IPS-NIHi7 (cell line): ENCODE measurements around the gene ATG101.

Experiments used
- DNase-seq: peaks from one replicate; pipeline ENCODE4 v3.0.0; 2012; ENCODE audit warnings: mixed read lengths; ENCODE audit errors: extremely low spot score

Gene ATG101

DNA sequence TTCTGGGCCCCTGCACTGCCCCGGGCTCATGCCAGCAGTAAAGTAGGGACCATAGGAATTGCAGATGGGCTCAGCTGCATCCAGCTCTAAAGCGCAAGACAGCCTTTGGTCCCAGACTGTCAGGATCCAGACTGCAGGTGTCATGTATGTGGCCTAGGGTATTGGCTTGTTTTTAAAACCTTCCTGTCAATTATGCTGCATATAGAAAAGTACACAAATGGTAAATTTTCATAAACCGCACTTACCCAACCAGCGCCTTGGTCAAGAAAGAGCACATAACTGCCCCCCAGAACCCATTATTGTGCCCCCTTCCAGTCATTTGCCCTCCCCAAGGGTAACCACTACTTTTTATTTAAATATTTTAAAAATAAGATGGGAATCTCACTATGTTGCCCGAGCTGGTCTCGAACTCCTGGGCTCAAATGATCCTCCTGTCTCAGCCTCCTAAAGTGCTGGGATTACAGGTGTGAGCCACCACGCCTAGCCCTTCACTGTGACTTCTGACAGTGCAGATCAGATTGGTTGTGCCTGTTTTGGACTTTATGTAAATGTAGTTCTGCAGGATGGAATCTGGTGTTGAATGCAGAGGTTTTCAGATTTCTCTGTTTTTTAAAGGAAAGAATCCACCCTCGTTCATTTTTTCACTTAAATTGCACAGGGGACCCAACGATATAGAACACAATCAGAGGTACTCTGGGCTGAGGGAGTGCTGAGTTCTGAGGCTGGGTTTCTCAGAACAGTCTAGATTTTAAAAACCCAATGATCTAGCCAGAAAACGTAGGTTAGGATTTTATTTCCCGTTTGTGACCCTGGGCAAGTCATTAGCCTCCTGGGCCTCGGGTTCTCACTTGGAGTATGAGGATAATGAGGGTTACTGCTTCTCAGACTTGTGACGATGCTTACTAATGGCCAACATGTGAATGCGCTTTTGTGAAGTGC lies 11.9 kb upstream of the ATG101 start:
- DNase-seq, result no peak

DNA sequence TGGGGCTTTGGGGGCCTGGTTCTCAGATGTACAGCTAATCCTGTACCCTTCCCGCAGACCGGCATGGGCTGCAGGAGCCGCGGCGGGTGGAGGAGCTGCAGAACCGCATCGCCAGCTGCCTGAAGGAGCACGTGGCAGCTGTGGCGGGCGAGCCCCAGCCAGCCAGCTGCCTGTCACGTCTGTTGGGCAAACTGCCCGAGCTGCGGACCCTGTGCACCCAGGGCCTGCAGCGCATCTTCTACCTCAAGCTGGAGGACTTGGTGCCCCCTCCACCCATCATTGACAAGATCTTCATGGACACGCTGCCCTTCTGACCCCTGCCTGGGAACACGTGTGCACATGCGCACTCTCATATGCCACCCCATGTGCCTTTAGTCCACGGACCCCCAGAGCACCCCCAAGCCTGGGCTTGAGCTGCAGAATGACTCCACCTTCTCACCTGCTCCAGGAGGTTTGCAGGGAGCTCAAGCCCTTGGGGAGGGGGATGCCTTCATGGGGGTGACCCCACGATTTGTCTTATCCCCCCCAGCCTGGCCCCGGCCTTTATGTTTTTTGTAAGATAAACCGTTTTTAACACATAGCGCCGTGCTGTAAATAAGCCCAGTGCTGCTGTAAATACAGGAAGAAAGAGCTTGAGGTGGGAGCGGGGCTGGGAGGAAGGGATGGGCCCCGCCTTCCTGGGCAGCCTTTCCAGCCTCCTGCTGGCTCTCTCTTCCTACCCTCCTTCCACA lies 11.0 kb upstream of the ATG101 start:
- no peak for DNase-seq

DNA sequence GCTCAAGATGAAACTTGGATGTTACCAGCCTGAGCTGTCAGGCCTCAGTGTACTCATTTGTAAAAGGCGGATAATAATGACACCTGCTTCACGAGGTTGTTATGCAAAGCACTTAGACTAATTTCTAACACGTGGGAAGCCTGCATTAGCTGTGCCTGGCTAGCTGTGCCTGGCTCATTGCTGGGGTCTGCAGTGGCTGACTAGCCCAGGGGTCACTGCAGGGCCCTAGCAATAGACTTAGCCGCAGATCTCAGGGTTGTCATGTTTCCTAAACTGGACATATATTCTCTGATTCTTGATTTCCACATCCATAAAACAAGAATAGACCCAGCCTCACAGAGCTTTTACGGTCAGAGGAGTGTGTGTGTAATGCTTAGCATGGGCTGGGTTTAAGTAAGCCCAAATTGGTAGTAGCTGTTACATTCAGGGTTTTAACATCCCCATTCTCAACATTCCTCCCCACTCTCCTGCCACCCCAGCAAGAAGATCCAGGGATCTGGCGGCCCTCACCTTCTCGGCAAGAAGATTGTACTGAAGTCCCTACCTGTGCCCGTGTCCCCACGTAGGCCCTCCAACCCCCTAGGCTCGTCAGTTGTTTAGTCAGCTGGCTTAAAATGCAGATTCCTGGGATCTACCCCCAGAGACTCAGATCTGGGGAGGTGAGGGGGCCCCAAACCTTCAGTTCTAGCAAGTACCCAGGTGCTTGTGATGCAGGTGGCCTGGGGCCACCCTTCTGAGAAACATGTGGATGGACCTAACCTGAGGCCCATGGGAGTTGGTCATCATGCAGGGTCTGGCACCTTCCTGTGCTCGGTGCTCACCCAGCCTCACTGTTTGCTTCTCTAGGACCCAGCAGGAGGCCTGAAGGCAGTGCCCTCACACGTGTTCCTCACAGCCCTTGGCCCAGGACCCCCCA lies 9.9 kb upstream of the ATG101 start:
- DNase-seq, result no peak

DNA sequence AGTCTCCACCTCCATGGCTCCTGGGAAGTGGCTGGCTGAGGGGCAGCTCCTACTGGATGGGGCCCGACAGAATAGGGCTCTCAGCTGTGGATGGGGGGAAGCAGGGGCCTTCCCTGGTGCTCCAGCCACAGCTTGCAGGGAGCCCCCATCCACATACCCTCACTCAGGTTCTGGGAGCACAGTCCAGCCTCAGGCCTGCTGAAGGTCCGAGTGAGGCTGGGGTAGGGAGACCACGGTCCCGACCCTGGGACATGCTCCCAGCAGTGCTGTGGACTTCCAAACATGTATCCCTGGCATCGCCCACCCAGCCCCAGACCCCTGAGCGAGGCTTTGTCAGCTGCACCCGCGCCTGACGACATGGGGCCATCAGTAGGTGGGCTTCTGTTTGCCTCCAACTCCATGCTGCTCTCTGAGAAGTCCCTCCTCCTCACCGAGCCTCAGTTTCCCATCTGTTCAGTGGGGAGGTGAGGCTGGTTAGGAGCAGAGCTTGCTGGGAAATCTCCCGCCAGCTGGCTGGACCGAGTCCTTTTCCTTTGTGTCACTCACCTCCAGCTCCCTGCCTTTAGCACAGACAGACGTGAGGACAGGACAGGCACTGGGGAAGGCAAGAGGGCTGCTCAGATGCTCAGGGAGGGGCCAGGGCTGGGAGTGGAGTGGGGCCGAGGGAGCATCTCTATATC lies 9.1 kb upstream of the ATG101 start:
- no peak for DNase-seq

DNA sequence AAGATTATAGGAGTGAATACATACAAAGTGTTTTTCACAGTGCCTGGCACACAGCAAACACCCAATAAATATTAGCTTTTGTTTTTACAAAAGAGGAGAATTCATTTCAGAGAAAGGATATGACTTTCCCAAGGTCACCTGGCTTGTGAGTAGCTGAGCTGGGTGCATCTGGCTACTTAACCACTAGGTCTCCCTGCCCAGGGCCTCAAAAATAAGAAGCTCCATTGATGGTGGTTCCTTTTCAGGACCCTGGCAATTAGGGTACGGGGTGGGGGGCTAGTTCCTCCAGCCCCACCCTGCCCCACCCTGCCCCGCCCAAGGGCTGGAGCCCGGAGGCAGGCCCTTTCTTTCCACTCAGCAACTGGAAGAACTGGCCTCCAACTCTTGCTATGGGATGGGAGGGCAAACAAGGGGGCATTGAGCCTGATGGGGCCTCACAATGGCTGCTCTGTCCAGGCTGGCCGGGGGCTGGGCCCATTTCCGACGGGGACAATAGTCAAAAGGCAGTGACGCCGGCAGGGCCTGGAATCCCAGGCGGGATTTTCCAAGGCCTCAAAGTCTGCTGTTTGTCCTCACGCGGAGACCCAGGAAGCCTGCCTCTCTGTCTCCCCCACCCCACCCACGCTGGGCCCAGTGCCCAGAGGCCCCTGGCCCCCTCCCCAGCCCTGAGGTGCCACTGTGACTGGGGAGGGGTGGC lies 8.2 kb upstream of the ATG101 start:
- no peak for DNase-seq

DNA sequence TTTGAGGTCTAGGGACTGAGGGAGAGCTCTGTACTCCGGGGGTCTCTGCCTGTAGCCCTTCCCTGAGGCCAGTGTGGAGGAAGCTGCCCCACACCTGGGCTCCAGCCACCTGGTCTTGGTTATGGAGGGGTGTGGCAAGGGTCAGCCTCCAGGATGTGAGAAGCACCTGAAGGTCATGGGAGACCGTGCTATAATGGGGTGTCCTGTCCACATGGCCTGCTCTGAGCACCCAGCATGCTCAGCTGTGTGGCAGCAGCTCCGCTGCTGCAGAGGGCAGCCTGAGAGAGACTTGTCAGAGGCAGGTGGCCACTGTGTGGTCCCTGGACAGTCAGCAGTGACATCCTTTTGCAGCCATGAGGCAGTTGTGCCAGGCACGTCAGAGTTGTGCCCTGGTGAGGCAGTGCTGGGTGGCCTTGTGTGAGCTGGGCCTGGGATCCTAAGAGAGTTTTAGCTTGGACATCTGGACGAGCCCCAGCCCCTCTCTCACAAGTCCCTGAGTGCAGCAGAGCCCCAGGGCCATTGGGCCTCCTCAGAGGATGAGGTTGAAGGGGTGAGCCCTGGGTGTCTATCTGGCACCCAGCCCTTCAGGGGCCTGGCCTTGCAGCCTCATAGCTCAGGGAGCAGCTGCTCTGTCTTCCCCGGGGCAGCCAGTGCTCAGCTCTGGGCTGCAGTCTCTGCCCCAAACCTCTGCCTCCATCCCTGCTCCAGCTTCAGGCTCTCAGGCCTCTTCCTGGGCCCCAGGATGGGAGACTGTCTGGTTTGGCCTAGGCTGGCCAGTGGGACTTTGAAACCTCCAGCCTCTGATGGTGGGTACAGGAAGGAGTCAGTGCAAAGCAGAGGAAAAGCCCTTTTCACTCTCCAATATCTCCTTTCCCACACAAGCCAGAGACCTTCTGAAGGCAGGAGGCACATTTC lies 7.4 kb upstream of the ATG101 start:
- no peak for DNase-seq

DNA sequence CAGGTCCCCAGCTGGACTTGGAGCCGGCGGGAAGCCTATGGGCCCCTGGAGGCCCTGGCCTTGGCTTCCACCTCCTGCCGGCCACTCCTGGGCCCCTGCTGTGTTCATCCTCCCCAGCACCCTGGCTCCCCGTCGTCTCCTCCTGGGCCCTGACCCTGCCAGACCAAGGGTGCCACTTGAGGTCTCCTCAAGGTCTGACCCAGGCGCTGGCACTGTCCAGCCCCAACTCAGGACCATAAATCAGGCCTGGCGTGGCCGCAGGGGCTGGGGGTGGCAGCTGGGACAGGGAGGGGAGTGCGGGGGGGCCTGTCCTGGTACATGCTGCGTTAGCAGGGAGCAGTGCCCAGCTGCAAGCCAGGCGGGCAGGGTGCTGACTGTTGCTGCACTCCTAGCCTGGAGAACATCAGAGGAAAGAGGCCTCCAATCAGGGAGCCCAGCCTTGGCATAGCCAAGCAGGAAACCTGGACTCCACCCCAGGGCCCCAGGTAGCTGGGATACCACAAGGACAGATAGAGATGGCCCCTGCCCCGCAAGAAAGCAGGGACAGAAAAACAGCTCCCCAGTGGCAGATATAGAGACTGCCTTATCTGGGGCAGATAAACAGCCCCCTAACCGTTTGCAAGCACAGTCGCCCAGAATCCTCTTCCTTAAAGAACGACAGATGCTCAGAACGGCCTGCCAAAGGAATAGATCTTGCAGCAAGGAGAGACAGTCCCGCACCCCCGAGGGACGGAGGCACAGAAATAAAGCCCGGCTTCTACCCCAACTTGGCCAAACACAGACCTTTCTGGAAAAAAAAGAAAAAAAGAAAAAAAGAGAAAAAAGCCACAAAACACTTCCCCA lies 6.5 kb upstream of the ATG101 start:
- no peak for DNase-seq

DNA sequence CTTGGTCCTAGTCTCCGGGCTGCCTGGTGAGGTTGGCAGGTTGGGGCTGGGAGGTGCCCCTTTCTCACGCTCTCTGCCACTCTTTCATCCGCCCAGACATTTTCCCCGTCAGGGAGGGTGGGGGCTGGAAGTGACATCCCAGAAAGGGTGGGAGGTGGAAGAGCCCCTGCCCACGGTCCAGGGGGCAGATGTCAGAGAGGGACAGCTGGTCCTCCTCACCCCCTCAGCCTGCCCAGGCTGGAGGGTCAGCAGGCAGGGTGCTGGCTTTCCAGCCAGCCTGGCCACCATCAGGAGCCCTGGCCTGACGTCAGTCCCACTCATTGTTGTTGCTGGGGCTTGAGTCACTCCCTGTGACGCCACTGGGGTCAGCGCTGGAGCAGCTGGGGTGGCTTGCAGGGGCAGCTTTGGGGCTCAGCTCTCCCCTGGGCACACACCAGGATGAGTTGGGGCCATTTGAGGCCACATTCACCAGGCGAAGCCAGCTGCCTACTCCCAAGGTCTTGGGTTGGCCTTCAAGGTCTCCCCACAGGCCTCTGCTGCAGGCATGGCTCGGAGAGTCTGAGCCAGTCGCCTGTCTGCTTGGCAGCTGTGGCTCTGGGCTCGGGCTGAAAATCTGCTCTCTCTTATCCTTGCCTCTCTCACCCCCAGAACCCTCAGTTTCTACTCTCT lies 5.7 kb upstream of the ATG101 start:
- no peak for DNase-seq

DNA sequence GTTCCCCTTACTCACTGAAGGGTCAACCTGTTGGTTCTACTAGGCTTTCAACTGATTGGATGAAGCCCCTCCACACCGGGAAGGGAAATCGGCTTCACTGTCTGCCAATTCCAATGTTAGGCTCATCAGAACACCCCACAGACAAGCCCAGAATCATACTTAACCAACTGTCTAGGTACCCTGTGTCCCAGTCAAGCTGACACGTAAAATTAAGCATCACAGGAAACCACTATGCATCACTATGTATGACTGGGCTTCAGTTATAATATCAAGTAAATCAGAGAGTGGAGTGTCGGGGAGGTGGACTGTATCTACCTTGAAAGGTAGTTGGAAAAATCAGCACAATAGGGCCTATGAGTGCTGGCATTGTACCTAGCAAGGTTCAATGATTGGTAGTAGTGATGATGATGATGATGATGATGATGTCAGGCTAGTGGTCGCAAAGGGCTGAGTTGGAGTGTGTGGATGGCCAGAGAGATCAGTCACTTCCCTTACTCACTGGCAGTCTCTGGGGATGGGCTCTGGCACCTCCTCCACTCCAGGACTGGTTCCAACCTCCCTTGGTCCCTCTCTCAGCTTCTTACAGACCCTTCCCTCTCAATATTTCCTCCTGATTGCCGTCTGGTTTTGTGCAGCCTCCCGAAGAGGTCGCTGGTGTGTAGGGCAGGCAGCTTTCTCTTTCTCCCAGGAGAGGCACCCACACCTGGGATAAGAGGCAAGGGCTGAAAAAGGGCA lies 3.3 kb upstream of the ATG101 start:
- no peak for DNase-seq

DNA sequence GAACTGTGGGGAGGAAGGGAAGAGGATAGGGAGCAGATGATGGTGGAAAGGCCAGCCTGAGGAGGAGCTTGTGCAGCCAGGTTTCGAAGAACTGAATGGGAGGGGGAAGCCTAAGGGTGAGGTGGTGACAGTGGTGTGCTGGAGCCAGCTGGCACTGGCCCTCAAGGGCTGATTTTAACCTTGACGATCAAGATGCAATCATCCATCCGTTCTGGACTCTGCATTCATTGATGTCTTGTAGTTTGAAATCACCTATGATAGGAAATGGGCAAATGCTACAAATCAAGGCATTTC lies 2.8 kb upstream of the ATG101 start:
- DNase-seq, result no peak

DNA sequence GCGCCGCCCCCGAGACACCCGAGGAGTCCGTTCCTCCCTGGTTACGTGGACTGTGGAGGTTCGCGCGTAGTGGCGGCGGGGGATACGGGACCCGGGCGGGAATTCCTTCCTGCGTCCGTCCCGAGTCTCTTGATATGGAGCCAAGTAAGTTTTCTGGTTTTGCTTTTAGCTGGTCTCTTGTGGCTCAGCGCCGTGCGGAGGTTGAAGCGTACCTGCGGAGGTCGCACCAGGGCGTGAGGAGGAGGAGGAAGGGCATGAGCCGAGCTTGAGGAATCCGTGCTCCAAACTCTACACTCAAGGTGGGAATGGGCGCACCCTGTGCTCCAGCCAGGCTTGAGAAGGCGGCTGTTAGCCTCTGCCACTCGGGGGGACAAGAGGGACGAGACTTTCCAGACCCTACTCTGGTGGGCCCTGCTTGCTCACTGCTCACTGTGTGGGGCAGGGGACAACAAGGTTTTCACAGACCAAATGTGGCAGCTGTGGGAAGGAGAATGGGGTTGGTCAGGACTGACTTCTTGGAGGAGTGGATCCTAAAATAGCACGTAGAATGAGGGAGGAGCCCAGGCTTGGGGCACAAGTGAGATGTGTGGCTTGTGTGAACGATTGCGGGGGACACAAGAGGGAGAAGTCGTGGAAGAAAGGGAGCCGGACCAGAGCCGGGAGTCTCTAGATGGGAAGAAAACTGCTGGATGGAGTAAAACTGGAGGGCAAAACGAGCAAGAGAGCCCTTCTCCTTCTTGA lies 577 bp downstream of the ATG101 start:
- no peak for DNase-seq

DNA sequence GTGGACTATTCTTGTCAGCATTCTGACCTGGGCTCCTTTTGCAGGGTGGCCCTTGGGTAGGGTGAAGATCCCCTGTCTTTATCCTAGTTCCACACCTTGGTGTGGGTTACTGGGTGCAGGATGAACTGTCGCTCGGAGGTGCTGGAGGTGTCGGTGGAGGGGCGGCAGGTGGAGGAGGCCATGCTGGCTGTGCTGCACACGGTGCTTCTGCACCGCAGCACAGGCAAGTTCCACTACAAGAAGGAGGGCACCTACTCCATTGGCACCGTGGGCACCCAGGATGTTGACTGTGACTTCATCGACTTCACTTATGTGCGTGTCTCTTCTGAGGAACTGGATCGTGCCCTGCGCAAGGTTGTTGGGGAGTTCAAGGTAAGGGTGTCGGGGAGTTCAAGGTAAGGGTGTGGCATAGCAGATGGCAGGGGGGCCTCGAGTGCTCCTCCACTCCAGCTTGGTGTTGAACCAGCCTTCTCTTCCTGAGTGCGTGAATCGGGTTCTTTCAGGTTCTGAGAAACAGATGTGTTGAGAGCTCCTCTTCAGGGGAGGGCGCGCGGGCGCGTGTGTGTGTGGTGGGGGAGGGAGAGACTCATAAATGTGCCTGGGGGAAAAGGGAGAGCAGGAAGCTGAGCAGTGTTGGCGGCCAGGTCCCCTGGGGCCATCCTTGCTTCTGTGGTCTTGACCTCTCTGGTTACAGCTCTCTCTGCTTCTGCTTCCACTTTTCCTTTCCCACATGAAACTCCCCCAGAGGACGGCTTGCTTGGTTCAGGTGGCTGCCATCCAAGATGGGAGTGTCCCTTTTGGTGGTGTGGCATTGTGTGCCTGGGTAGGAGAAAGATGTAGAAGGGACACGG lies 4.0 kb downstream of the ATG101 start:
- DNase-seq, result no peak

DNA sequence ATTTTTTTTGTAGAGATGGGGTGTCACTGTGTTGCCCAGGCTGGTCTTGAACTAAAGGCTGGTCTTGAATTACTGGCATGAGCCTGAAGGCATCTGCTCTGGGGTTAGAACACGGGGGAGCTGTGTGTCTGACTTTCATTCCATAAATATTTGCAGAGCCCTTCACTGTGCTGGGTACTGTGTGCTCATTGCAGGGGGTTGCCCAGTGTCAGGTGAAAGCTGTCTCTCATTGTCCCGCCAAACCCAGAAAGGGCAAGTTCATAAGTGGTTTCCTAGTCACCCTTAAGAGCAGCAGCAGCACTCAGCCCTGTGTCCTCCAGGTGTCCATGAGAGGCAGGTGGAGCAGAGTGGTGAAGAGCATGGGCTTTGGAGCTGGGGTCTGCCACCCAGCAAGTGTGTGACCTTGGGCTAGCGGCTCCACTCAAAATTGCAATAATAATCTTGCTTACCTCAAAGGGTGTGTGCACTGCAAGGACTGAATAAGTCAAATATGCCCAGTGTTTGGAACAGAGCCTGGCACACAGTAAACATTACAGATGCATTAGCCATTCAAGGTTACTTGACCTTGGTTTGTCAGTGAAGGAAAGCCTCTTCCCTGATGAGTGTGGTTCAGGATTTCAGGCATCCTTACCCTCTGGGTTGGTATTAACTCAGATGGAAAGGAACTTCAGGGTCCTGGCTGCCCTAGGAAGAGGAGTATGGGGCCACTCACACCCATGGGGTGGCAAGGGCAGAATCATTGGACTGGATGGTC lies 5.4 kb downstream of the ATG101 start:
- no peak for DNase-seq

DNA sequence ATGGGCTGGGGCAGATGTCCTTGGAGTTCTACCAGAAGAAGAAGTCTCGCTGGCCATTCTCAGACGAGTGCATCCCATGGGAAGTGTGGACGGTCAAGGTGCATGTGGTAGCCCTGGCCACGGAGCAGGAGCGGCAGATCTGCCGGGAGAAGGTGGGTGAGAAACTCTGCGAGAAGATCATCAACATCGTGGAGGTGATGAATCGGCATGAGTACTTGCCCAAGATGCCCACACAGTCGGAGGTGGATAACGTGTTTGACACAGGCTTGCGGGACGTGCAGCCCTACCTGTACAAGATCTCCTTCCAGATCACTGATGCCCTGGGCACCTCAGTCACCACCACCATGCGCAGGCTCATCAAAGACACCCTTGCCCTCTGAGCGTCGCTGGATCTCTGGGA lies 7.0 kb downstream of the ATG101 start:
- no peak for DNase-seq

DNA sequence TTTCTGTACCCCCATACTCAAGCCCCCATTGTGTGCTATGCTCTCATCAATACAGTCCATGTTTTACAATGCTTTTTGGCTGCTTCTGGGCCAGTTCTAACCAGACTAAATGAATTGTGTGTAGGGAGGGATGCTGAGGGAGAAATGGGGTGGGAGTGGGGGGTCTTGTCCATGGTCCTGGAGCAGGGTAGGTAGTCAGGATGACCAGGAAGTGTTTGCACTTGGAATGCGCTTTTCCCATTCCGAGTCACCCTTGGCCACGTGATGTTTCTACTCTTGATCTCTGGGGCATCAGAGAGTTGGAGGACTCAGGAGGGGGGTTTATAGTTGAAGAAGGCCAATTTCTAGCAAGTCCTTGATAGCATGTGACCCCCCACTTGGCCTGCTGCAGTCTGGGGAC lies 8.5 kb downstream of the ATG101 start:
- no peak for DNase-seq
